Mesendoderm (in vitro differentiated cells): ENCODE measurements around the gene C16orf95.

Experiments
- DNase-seq: peaks from one replicate; pipeline ENCODE4 v3.0.0; 2013
- H2AK5ac ChIP-seq: 2 replicates; pipeline ENCODE4 v1.6.1; 2013; ENCODE audit warnings: low read length, inconsistent platforms
- H2BK120ac ChIP-seq: 2 replicates; pipeline ENCODE4 v1.6.1; 2013; ENCODE audit warnings: low read depth, mild to moderate bottlenecking, low read length, moderate library complexity, mixed read lengths
- H2BK15ac ChIP-seq: replicated peaks from 2 replicates; pipeline ENCODE4 v1.6.1; 2013; ENCODE audit warnings: low read depth, mild to moderate bottlenecking, moderate library complexity
- H2BK5ac ChIP-seq: 2 replicates; pipeline ENCODE4 v1.6.1; 2013; ENCODE audit warnings: low read length, inconsistent platforms
- H3K18ac ChIP-seq: 2 replicates; pipeline ENCODE4 v1.6.1; 2013; ENCODE audit warnings: mild to moderate bottlenecking, low read length, mixed read lengths
- H3K23ac ChIP-seq: one replicate; pipeline ENCODE4 v1.6.1; 2013; ENCODE audit warnings: low read length
- H3K27ac ChIP-seq: 2 replicates; pipeline ENCODE4 v1.5.1; 2013; ENCODE audit warnings: low read depth, mild to moderate bottlenecking, inconsistent platforms, low read length, moderate library complexity
- H3K27me3 ChIP-seq: 2 replicates; pipeline ENCODE4 v1.6.1; 2013; ENCODE audit warnings: low read length, control low read depth, mild to moderate bottlenecking, inconsistent platforms; ENCODE audit not compliant: insufficient read depth, poor library complexity
- H3K36me3 ChIP-seq: 2 replicates; pipeline ENCODE4 v1.6.1; 2013; ENCODE audit warnings: low read length, inconsistent platforms; ENCODE audit not compliant: control insufficient read depth, insufficient read depth
- H3K4ac ChIP-seq: one replicate; pipeline ENCODE4 v1.6.1; 2013; ENCODE audit warnings: low read depth, mild to moderate bottlenecking, low read length, moderate library complexity
- H3K4me1 ChIP-seq: 2 replicates; pipeline ENCODE4 v1.6.1; 2013; ENCODE audit warnings: low read depth, low read length, inconsistent platforms; ENCODE audit not compliant: control insufficient read depth
- H3K4me2 ChIP-seq: 2 replicates; pipeline ENCODE4 v1.6.1; 2013; ENCODE audit warnings: low read length
- H3K4me3 ChIP-seq: 2 replicates; pipeline ENCODE4 v1.5.1; 2013; ENCODE audit warnings: mild to moderate bottlenecking, low read length
- H3K56ac ChIP-seq: one replicate; pipeline ENCODE4 v1.6.1; 2013; ENCODE audit warnings: low read length
- H3K79me1 ChIP-seq: 2 replicates; pipeline ENCODE4 v1.6.1; 2013; ENCODE audit warnings: low read length, inconsistent platforms
- H3K79me2 ChIP-seq: 2 replicates; pipeline ENCODE4 v1.6.1; 2013; ENCODE audit warnings: mild to moderate bottlenecking, low read length; ENCODE audit not compliant: control insufficient read depth, insufficient read depth
- H3K9ac ChIP-seq: 2 replicates; pipeline ENCODE4 v1.6.1; 2013; ENCODE audit warnings: low read length, inconsistent platforms
- H4K5ac ChIP-seq: one replicate; pipeline ENCODE4 v1.6.1; 2013; ENCODE audit warnings: low read length
- H4K8ac ChIP-seq: one replicate; pipeline ENCODE4 v1.6.1; 2013; ENCODE audit warnings: low read depth, mild to moderate bottlenecking, control low read depth, low read length, moderate library complexity
- WGBS: extraction: QIAGEN DNeasy Blood & Tissue Kit; methylation state at CpG from one replicate; pipeline ENCODE4 v1.1.7; 2013; ENCODE audit warnings: low lambda C conversion rate, missing lambda C conversion rate; ENCODE audit not compliant: insufficient coverage; ENCODE audit errors: extremely low coverage; 5-methylcytosine and 5-hydroxymethylcytosine counted together

The C16orf95 gene

DNA sequence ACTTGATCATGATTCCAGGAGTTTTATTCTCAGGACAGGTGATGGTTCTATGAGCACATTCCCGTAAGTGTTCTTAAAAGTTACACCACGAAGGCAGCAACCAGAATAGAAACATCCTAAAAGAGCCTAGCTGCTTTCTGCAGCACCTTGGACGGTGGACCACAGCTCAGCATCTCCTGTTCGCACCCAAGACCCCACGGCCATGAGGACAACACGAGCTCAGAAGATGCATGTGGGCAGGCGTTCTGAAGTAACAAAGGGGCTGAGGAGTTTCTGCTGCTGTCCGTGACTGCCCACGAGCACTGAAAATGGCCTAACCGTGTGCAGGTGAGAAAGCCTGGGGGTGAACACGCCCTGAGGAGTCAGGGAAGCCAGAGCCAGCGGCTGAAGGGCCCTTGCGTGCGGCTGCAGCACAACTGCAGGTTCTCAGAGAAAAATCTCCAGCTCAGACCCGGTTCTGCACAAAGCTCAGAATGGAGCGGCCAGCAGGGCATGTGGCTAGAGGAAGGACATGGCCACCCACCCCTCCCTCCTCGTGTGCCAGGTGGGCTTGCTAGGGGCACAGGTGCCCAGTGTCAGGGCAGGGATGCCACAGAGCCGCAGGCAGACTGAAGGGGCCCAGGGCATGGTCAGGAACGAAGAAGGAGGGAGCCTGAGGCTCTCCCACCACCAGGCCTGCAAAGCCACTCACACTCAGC, 10.8 kb upstream of the C16orf95 start:
- H2BK5ac ChIP-seq: no peak overlapping the region
- no peak overlapping the region for H3K9ac ChIP-seq
- no peak overlapping the region for H3K4ac ChIP-seq
- no CpG with 5 or more reads among the region's 19 CpGs for WGBS
- no peak overlapping the region for H3K23ac ChIP-seq
- no peaks in the 10 kb centered on the region for H3K79me1 ChIP-seq
- H2BK15ac ChIP-seq: no peak overlapping the region
- H3K56ac ChIP-seq: no peak overlapping the region
- H2BK120ac ChIP-seq: no peak overlapping the region
- H3K27me3 ChIP-seq: no peaks in the 10 kb centered on the region
- no peak overlapping the region for H3K18ac ChIP-seq
- H3K27ac ChIP-seq: no peak overlapping the region
- H4K8ac ChIP-seq: no peak overlapping the region
- H3K4me2 ChIP-seq: no peak overlapping the region
- no peaks in the 10 kb centered on the region for H3K79me2 ChIP-seq
- H3K4me1 ChIP-seq: no peaks in the 10 kb centered on the region
- no peak for DNase-seq
- no peak overlapping the region for H2AK5ac ChIP-seq
- H3K4me3 ChIP-seq: no peak overlapping the region
- H4K5ac ChIP-seq: no peak overlapping the region
- H3K36me3 ChIP-seq: no peaks in the 10 kb centered on the region

DNA sequence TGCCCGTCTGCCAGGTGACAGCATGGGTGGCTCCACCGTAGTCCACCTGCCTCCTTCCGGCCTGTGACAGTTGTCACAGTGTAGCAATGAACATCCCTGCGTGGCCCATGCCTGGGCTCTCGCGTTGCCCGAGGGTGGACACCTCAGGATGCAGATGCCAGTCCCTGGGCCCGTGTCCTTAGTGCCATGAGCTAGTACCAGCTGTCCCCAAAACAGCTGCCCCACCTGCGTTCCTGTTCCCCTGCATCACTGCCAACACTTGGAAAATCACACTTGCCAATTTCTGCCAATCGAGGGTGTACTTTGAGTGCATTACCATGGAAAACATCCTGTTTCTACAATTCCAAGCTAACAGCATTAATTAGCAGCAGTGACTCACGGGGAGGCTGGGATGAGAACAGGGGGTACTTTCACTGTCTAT, 9.0 kb upstream of the C16orf95 start:
- Histone ChIP-seq H2BK5ac (no peak overlapping the region), H2BK120ac (no peak overlapping the region), H3K27ac (no peak overlapping the region), H2BK15ac (no peak overlapping the region), H3K56ac (no peak overlapping the region), H3K4me1 (no peaks in the 10 kb centered on the region), H3K18ac (no peak overlapping the region), H3K36me3 (no peaks in the 10 kb centered on the region), H3K9ac (no peak overlapping the region), H3K4me3 (no peak overlapping the region), H2AK5ac (no peak overlapping the region), H4K5ac (no peak overlapping the region), H4K8ac (no peak overlapping the region), H3K79me2 (no peaks in the 10 kb centered on the region), H3K79me1 (no peaks in the 10 kb centered on the region), H3K23ac (no peak overlapping the region), H3K27me3 (no peaks in the 10 kb centered on the region), H3K4me2 (no peak overlapping the region), H3K4ac (no peak overlapping the region)
- no peak for DNase-seq
- WGBS: no CpG with 5 or more reads among the region's 11 CpGs

DNA sequence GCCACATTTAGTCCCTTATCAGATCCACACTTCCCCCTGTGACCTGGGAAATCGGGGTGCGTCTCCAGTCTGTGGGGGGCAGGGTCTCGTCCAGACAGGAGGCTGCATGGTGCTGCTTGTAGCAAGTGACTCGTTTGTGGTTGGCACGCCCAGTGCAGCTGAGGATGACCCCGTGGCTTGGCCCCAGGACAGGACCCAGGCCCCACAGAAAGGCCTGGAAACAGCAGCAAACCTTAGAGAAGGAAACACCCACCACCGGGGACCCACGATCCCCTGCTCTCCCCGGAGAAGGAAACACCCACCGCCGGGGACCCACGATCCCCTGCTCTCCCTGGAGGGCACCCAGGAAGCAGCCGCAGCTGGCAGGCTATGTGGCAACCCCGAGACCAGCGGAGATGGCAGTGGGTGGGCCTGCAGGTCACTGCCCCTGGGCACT, 8.2 kb upstream of the C16orf95 start:
- H4K5ac ChIP-seq: no peak overlapping the region
- no peak overlapping the region for H2BK120ac ChIP-seq
- no peak overlapping the region for H3K9ac ChIP-seq
- H3K4me2 ChIP-seq: no peak overlapping the region
- H3K79me1 ChIP-seq: no peaks in the 10 kb centered on the region
- no peak overlapping the region for H4K8ac ChIP-seq
- H3K79me2 ChIP-seq: no peaks in the 10 kb centered on the region
- H3K56ac ChIP-seq: no peak overlapping the region
- H3K4ac ChIP-seq: no peak overlapping the region
- no peak overlapping the region for H3K23ac ChIP-seq
- no peak overlapping the region for H2AK5ac ChIP-seq
- no peak overlapping the region for H3K4me3 ChIP-seq
- no peaks in the 10 kb centered on the region for H3K27me3 ChIP-seq
- no CpG with 5 or more reads among the region's 15 CpGs for WGBS
- H3K4me1 ChIP-seq: no peaks in the 10 kb centered on the region
- DNase-seq: no peak
- H3K18ac ChIP-seq: no peak overlapping the region
- no peak overlapping the region for H2BK15ac ChIP-seq
- no peak overlapping the region for H2BK5ac ChIP-seq
- H3K27ac ChIP-seq: no peak overlapping the region
- no peaks in the 10 kb centered on the region for H3K36me3 ChIP-seq

DNA sequence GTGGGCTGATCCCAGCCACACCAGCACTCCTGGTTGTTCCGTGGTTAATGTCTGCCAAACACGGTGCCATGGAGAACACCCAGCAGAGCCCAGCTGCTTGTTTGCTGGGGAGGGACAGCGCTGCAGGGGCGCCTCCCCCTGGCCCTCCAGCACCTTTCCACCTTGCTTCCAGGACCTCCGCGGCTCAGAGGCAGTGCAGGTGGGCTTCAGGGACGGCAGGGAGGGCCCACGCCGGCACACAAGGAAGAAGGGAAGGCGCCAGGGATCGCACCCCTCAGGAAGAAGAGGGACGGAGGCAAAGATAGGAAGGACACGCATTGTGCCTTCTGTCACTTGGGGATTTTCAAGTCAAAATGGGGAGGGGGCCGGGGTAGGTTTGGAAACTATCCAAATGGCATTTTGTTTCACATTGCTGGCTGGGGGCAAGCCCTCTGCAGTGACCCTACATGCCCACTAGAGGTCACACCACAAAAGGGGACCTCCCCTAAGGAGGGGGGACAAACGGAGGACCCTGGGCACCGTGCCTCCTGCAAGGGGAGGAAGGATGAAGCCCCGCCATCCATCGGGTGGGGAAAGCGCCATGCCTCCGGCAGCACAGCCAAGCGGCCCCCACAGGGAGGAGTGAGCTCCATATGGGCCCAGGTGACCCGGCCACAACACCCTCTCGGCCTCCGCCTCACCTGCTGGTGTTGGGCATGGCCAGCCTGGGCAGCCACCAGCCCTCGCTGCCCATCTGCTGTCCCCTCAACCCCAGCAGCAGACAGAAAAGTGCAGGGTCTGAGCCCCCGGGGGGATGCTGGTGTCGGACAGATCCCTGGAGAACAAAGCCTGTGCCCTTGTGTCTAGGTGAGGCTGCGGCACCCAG, 7.5 kb upstream of the C16orf95 start:
- Histone ChIP-seq H3K4me1 (no peaks in the 10 kb centered on the region), H3K56ac (peak overlapping the region; percentile 15), H3K4me3 (no peak overlapping the region), H3K27ac (no peak overlapping the region), H3K36me3 (no peaks in the 10 kb centered on the region), H3K23ac (no peak overlapping the region), H2BK15ac (no peak overlapping the region), H4K5ac (no peak overlapping the region), H2AK5ac (no peak overlapping the region), H3K18ac (no peak overlapping the region), H3K79me2 (no peaks in the 10 kb centered on the region), H2BK5ac (no peak overlapping the region), H3K4ac (no peak overlapping the region), H3K9ac (no peak overlapping the region), H2BK120ac (no peak overlapping the region), H3K79me1 (no peaks in the 10 kb centered on the region), H3K27me3 (no peaks in the 10 kb centered on the region), H4K8ac (no peak overlapping the region), H3K4me2 (no peak overlapping the region)
- no CpG with 5 or more reads among the region's 28 CpGs for WGBS
- peak; percentile 63 for DNase-seq

DNA sequence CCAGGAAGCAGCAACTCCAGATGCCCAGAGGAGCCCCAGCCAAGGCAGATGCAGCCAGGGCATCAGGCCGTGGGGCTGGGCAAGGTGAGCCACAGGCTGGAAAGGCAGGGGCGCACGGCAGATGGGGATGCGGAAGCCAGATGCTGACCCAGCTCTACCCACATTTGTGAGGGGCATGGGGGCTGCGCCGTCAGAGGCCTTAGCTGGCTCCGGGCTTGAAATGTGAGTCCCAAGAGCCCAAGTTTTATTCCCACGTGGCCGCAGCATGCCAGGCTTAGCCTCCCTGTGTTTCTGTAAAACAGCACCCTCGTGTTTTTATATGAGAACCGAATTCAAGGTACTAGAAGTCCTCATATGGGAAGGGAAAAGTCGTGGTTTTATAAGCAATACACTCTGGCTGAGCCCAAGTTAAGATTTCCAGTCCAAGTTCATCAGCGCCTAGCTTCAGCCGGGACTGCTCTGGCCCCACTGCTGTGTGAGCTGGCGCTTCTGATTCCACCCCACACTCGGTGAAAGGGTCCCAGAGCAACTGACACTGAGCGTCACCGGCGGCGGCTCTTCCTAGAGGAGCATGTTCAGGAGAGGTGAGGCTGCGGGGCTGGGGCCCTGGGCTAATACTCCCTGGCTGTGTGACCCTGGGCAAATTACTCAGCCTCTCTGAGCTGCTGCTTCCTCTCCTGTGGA, 6.7 kb upstream of the C16orf95 start:
- no peak overlapping the region for H3K9ac ChIP-seq
- H3K4me1 ChIP-seq: no peaks in the 10 kb centered on the region
- H2BK120ac ChIP-seq: no peak overlapping the region
- H4K5ac ChIP-seq: no peak overlapping the region
- no peak overlapping the region for H2AK5ac ChIP-seq
- no peaks in the 10 kb centered on the region for H3K79me2 ChIP-seq
- no peak overlapping the region for H4K8ac ChIP-seq
- no peak overlapping the region for H3K4me2 ChIP-seq
- H3K56ac ChIP-seq: no peak overlapping the region
- H3K18ac ChIP-seq: no peak overlapping the region
- DNase-seq: no peak
- WGBS: no CpG with 5 or more reads among the region's 21 CpGs
- H2BK15ac ChIP-seq: no peak overlapping the region
- no peak overlapping the region for H3K27ac ChIP-seq
- no peaks in the 10 kb centered on the region for H3K27me3 ChIP-seq
- no peak overlapping the region for H3K4me3 ChIP-seq
- H2BK5ac ChIP-seq: no peak overlapping the region
- peak overlapping the region; percentile 2 for H3K23ac ChIP-seq
- no peak overlapping the region for H3K4ac ChIP-seq
- no peaks in the 10 kb centered on the region for H3K79me1 ChIP-seq
- no peaks in the 10 kb centered on the region for H3K36me3 ChIP-seq
